HT1080 (cell line): ENCODE data around the gene LRIT3. TPM values are rescaled to one million over a fixed set of nuclear protein-coding genes. Genes with fewer than 3 reads are reported as not detected.
"Not testable (repeated sequence)": the region's sequence is repeated elsewhere in the genome, so short reads cannot be mapped to it uniquely, and the experiment has no call there.

ENCODE experiments used
- DNase-seq: peaks from one replicate; pipeline ENCODE4 v3.0.0-alpha.2; 2015; ENCODE audit warnings: low read depth
- total RNA-seq: library from RNA; depleted of rRNA; stranded (reverse); fragments of >200 nt; shearing (Covaris generic); gene quantifications from 2 replicates; pipeline ENCODE4 v1.2.3, GENCODE V29; 2014

LRIT3 gene
- total RNA-seq, 1 experiment from 2014 or later, result not detected

DNA sequence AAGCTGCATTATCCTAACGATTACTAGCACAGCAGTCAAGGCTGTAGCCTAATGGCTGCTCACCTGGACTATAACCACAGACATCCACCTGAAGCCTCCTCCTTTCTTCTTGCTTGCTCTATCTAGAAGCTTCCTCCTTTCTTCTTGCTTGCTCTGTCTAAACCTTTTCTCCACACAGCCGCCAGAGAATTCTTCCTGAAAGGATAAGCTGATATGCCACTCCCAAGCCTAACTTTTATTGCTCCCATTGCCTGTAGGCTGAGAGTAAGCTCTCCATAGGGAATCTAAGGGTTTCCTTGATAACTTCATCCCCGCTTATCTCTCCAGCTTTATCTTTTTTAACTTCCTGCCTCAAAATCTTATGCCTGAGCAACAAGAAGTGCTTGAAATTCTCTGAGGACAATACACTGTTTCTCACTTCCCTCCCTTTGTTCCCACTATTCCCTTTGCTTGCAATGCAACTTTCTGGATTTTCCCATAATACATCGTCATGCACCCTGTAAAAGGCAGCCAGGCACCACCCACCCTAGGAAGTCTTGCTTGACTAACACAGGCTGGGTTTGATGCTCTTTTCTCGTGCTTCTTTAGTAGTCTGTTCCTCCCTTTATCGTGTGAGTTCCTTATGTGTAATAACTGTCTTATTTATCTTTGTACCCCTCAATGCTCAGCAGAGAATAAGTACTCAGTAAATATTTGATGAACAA lies 1.4 kb upstream of the LRIT3 start:
- DNase-seq, result no peak

GRCh38 chr4:109848501-109848900 lies 594 bp downstream of the LRIT3 start:
- no peak for DNase-seq

GRCh38 chr4:109850601-109851000 lies 2.7 kb downstream of the LRIT3 start:
- DNase-seq, result no peak

- DNase-seq, result not testable (repeated sequence)
Measured at GRCh38 chr4:109859426-109860300, 11.8 kb downstream of the LRIT3 start.

- no peak for DNase-seq
Measured at GRCh38 chr4:109861271-109861670, 13.4 kb downstream of the LRIT3 start.

- no peak for DNase-seq
Measured at GRCh38 chr4:109861916-109862511, 14.1 kb downstream of the LRIT3 start.

GRCh38 chr4:109864134-109864533 lies 16.2 kb downstream of the LRIT3 start:
- no peak for DNase-seq

DNA sequence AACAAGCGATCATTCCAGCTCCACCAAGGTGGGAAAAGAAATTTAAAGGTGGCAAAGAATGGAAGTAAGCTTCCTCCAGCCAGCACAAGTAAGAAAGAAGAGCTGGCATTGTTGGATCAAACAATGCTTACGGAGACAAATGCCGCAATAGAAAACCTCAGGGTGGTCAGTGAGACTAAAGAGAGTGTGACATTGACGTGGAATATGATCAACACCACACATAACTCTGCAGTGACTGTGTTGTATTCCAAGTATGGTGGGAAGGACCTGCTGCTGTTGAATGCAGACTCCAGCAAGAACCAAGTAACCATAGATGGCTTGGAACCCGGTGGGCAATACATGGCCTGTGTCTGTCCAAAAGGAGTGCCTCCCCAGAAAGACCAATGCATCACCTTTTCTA lies 22.2 kb downstream of the LRIT3 start:
- no peak for DNase-seq

GRCh38 chr4:109872065-109872464 lies 24.2 kb downstream of the LRIT3 start:
- no peak for DNase-seq

GRCh38 chr4:109872950-109873656 lies 25.2 kb downstream of the LRIT3 start:
- no peak for DNase-seq

DNA sequence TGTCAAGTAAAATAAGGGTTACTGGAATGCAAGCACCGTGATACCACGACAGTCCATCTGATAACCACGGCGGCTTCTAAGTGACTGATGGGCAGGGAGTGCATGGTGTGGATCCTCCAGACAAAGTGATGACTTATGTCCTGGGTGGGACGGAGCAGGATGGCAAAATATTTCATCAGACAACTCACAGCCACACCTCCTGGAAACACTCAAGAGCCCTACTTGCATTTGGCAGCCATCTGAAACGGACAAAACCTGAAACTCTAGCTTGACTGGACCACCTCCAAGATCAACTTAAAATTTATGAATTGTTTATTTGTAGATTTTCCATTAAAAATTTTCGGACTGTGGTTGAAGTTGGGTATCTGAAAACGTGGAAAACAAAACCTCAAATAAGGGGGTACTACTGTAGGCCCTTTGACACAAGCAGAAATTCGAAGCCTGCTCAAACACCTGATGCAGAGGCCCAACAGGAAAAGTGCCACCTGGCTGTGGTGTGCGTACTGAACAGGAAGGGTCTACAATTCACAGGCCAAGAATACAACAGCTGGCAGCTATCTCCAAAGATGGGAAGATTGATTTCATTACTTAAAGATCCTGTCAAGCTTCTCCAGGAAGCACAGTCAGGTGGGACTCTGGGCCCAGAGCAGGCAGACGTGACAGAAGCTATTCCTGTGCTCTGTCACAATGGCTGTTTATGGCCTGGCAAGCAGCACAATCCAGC lies 26.0 kb downstream of the LRIT3 start:
- DNase-seq, result peak; percentile 20

DNA sequence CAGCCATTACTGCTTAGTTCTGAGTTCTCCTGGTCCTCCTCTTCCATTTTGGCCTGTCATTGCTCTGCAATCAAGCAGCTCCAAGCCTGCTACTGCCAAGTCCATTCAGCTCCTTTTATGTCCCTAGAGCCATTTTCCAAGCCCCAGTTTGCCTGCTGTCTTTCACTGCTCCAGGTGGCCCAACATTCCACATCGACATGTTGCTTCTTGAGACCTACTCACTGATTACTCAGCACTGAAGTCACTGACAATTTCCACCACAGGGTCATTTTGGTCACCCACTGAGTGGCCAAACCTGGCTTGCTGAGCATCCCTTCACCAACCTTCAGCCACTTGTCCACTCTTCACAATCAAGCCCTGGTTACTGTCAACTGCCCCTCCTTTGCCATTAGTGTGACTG lies 27.2 kb downstream of the LRIT3 start:
- DNase-seq, result peak; percentile 7

- not testable (repeated sequence) for DNase-seq
Measured at GRCh38 chr4:109875553-109875952, 27.6 kb downstream of the LRIT3 start.

- DNase-seq, result no peak
Measured at GRCh38 chr4:109876634-109877265, 28.8 kb downstream of the LRIT3 start.

- DNase-seq, result no peak
Measured at GRCh38 chr4:109877400-109877799, 29.5 kb downstream of the LRIT3 start.

GRCh38 chr4:109878355-109878754 lies 30.4 kb downstream of the LRIT3 start:
- DNase-seq, result no peak

GRCh38 chr4:109879081-109879480 lies 31.2 kb downstream of the LRIT3 start:
- DNase-seq, result no peak

- no peak for DNase-seq
Measured at GRCh38 chr4:109879636-109880314, 31.9 kb downstream of the LRIT3 start.

DNA sequence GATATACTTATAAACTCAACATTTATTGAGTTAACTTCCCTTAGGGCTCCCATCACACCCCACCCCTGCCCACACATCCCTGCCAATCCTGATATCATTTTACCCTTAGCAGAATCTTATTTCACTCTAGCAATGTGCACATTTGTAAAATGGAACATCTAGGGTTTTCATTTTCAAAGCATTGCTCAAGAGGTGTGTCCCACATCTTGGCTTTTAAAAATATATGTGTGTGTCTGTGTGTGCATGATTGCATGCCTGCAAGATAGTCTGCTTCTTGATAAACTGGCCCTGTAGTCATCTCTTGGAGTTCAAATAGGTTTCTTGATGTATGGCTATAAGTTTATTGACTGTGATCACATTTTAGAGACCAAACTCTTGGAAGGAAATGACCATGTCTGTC lies 38.4 kb downstream of the LRIT3 start:
- DNase-seq, result no peak

- no peak for DNase-seq
Measured at GRCh38 chr4:109887071-109887470, 39.2 kb downstream of the LRIT3 start.
